HG02970 (cell line): ENCODE data around the gene SFT2D3.
A peak's percentile ranks its signal among the peaks of the same experiment; 100 is the strongest.

Experiments
- ATAC-seq: cut with Tn5 transposase; IDR thresholded peaks from one replicate; pipeline ENCODE4 v1.9.1; 2021; ENCODE audit warnings: mild to moderate bottlenecking, moderate library complexity, moderate number of reproducible peaks; ENCODE audit not compliant: unreplicated experiment, low FRiP score

Gene SFT2D3

DNA sequence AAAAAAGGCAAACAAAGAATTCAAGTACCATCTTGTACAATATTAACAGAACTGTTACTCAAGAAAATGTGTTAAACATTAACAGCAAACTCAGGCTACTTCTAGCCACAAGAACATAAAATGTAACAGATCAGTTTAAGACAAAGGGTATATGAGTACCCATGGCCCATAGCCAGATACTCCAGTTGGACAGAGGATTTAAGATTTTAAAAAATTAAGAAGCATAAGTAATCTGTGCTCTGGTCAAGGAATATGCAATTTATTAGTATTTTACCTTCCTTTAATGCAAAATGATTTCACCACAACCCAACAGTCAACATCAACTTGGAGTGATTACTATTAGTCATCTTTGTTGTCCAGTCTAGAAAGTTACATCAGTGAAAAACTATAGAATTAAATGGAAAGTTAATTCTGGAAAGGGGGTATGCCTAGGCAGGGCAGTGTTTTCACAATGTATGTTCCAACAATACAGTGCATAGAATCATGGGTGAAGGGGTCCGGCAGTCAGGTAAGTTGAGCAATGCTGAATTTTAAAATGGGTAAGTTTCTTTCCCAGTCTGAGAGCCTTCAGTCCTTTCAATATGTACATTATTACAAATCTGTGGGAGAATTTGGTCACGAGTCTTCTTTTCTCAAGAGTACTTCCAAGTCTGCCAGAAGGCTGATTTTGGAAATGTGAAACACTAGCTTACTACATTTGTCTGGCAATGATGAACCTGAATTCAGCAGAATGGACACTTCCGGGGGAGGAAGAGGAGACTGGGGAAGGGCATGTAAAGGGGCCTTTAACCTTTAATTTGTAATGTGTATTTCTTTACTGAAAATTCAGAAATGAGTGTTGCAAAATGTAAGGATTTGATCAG, 34.5 kb downstream of the SFT2D3 start:
- no peak for ATAC-seq

DNA sequence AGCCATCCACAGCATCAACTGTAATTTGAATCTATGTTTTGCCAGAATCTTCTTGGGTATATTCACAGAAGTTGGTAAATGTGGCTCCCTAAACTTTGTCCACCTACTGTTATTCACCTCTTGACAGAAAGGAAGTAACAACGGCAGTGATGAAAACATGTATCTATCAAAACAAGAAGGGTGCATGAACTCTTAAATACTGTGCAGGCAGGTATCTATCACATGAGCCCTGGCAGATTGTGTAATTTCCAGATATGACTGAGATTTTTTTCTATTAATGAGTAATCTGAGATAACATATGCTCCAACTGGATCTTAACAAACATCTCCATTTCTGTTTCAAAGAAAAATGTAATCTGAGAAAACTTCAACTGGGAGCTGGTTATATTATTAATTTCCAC, 36.6 kb downstream of the SFT2D3 start:
- no peak for ATAC-seq

GRCh38 chr2:127739800-127740199, 38.5 kb downstream of the SFT2D3 start:
- no peak for ATAC-seq

- ATAC-seq, result no peak
Observed at GRCh38 chr2:127740665-127741288, 39.5 kb downstream of the SFT2D3 start.

GRCh38 chr2:127743477-127744026, 42.3 kb downstream of the SFT2D3 start:
- ATAC-seq, result no peak

DNA sequence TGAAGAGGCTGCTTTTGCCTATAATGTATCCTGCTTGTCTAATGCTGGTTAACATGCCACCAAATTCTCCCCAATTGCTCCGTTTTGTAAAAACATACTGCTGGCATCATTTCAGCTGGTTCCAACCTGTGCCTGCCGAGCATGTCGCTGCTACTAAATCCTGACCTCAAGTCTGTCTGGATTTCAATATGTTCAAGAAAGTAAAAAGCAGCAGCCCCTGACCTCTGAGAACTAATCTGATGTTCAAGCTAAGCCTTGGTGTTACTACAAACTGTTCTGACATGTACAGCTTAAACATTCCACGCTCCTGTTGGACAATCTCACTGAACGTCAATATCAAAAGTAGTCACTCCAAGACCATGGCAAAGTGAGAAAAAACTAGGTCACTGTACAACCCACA, 46.3 kb downstream of the SFT2D3 start:
- ATAC-seq, result no peak

- peak; percentile 90 for ATAC-seq
Observed at GRCh38 chr2:127749537-127749936, 48.2 kb downstream of the SFT2D3 start.

DNA sequence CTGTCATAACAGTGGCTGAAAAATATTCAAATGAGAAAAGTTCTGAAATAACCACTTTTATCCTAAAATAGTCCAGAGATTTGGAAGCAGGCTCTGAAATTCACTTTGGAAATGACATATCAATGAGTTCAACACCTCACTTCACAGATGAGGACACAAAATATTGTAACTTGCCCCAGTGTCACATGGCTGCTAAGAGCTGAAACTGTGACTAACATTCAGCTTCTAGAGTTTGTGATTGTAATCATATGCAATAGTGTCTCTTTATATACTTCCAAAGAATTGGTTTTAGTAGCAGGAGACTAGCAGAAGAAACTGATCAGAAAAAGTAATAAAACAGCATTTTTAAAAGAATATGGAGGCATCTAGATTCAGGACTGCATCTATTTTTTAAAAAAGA, 52.1 kb downstream of the SFT2D3 start:
- no peak for ATAC-seq

DNA sequence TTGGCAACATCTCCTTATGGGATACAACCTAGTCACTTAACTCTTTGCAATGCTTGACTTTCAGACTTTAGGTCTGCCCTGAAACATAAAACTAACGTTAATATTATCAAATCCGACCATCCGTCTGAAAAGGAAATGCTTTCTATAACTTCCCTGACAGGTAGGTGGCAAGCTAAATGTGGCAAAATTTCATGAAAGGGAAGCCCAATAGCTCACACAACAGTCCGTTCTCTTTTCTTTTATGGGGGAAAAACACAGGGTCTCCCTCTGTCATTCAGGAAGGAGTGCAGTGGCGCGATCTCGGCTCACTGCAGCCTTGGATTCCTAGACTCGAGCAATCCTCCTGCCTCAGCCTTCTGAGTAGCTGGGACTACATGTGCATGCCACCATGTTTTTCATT, 52.9 kb downstream of the SFT2D3 start:
- no peak for ATAC-seq
